WERI-Rb-1 (cell line): ENCODE measurements around the gene ZNF697.
"Not testable (repeated sequence)": the region's sequence is repeated elsewhere in the genome, so short reads cannot be mapped to it uniquely, and the experiment has no call there.

Experiments
- DNase-seq: peaks from one replicate; pipeline ENCODE4 v3.0.0-alpha.2; 2020
- H3K27ac ChIP-seq: fragments of 250-450 bp; sonication (Bioruptor Pico); 2 replicates; pipeline ENCODE4 v1.5.1; 2020; ENCODE audit warnings: mild to moderate bottlenecking, moderate library complexity
- H3K27me3 ChIP-seq: fragments of 250-450 bp; sonication (Bioruptor Pico); 2 replicates; pipeline ENCODE4 v1.5.1; 2021; ENCODE audit warnings: mild to moderate bottlenecking, low read depth, moderate library complexity; ENCODE audit not compliant: insufficient read depth, severe bottlenecking
- H3K36me3 ChIP-seq: fragments of 250-450 bp; sonication (Bioruptor Pico); 2 replicates; pipeline ENCODE4 v1.5.1; 2020; ENCODE audit warnings: mild to moderate bottlenecking, moderate library complexity
- H3K4me3 ChIP-seq: 2 replicates; pipeline ENCODE4 v1.5.1; 2011; ENCODE audit warnings: low read depth, mild to moderate bottlenecking, control low read depth, low read length
- H3K9me3 ChIP-seq: fragments of 250-450 bp; sonication (Bioruptor Pico); 2 replicates; pipeline ENCODE4 v1.5.1; 2021; ENCODE audit warnings: mild to moderate bottlenecking, moderate library complexity; ENCODE audit not compliant: severe bottlenecking
- TF ChIP-seq, protein P1 (sequence below): IDR thresholded peaks from 2 replicates; pipeline ENCODE4 v1.5.1; 2011; ENCODE audit warnings: low read depth, mild to moderate bottlenecking, control low read depth, inconsistent platforms, low read length

The ZNF697 gene

DNA sequence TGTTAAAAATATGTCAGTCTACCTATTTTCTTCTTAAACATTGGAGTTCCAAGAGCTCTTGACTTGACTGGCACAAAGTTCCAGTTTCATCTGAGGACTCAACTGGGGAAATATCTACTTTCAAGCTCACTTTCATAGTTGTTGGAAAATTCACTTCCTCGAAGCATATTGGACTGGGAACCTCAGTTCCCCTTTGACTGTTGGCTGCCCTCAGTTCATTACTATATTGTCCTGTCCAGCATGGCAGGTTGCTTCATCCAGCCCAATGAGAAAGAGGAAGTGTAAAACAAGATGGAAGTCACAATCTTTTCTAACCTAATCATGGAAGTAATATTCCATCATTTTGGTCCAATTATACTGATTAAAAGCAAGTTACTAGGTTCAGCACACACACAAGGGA lies 54.3 kb downstream of the ZNF697 start:
- no peaks in the 10 kb centered on the region for H3K9me3 ChIP-seq
- H3K27me3 ChIP-seq = peaks cover 2% of the 10 kb centered on the region
- TF ChIP-seq, protein P1, sequence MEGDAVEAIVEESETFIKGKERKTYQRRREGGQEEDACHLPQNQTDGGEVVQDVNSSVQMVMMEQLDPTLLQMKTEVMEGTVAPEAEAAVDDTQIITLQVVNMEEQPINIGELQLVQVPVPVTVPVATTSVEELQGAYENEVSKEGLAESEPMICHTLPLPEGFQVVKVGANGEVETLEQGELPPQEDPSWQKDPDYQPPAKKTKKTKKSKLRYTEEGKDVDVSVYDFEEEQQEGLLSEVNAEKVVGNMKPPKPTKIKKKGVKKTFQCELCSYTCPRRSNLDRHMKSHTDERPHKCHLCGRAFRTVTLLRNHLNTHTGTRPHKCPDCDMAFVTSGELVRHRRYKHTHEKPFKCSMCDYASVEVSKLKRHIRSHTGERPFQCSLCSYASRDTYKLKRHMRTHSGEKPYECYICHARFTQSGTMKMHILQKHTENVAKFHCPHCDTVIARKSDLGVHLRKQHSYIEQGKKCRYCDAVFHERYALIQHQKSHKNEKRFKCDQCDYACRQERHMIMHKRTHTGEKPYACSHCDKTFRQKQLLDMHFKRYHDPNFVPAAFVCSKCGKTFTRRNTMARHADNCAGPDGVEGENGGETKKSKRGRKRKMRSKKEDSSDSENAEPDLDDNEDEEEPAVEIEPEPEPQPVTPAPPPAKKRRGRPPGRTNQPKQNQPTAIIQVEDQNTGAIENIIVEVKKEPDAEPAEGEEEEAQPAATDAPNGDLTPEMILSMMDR = no peak
- DNase-seq = no peak
- no peak overlapping the region for H3K4me3 ChIP-seq
- no peak overlapping the region for H3K27ac ChIP-seq
- H3K36me3 ChIP-seq = no peaks in the 10 kb centered on the region

DNA sequence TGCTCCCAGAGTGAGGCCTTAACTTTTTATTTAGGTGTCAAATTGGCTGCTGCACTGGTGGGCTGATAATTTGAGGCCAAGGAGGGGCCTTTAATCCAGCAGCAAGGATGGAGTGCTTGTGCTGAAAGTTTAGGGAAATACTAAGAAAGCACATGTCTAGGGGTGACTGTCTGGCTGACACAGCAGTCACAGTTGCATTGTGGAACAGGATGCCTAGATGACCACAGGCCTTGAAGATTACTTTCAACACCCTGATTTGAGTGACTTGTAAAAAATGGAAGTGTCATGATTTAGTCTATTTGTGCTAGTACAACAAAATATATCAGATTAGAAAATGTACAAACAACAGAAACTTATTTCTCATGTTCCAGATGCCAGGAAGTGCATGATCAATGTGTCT lies 57.7 kb downstream of the ZNF697 start:
- peaks cover 5% of the 10 kb centered on the region for H3K27me3 ChIP-seq
- TF ChIP-seq, protein P1 = no peak
- H3K36me3 ChIP-seq = no peaks in the 10 kb centered on the region
- H3K4me3 ChIP-seq = no peak overlapping the region
- no peak for DNase-seq
- H3K9me3 ChIP-seq = no peaks in the 10 kb centered on the region
- H3K27ac ChIP-seq = no peak overlapping the region

- Histone ChIP-seq H3K36me3 (no peaks in the 10 kb centered on the region), H3K27me3 (peaks cover 2% of the 10 kb centered on the region), H3K4me3 (no peak overlapping the region), H3K27ac (no peak overlapping the region), H3K9me3 (no peaks in the 10 kb centered on the region)
- no peak for DNase-seq
- TF ChIP-seq, protein P1 = no peak
Measured at GRCh38 chr1:119588621-119589020, 59.4 kb downstream of the ZNF697 start.

GRCh38 chr1:119587341-119587740 lies 60.7 kb downstream of the ZNF697 start:
- TF ChIP-seq, protein P1 = no peak
- no peak overlapping the region for H3K27ac ChIP-seq
- H3K4me3 ChIP-seq = no peak overlapping the region
- no peaks in the 10 kb centered on the region for H3K9me3 ChIP-seq
- H3K27me3 ChIP-seq = peaks cover 2% of the 10 kb centered on the region
- no peak for DNase-seq
- H3K36me3 ChIP-seq = no peaks in the 10 kb centered on the region

DNA sequence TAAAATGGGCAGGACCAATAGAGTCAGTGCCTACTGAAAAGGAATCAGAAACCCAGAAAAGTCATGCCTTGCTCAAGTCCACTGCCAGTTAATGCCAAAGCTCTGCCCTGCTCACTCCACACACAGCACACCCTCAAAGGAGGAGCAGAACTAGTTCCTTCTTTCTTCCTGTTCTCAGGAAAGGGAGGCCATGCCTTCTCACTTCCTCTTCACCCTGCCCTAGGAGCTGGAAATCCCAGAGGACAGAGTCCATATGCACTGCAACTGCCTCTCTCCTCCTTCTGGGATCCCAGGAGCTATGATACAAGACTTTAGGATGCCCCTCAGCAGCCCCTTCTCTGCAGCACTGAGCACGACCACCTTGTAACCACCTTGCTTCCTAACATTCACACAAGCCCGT lies 62.3 kb downstream of the ZNF697 start:
- H3K9me3 ChIP-seq, H3K4me3 ChIP-seq, H3K27ac ChIP-seq, H3K27me3 ChIP-seq, H3K36me3 ChIP-seq, DNase-seq: not testable (repeated sequence)

DNA sequence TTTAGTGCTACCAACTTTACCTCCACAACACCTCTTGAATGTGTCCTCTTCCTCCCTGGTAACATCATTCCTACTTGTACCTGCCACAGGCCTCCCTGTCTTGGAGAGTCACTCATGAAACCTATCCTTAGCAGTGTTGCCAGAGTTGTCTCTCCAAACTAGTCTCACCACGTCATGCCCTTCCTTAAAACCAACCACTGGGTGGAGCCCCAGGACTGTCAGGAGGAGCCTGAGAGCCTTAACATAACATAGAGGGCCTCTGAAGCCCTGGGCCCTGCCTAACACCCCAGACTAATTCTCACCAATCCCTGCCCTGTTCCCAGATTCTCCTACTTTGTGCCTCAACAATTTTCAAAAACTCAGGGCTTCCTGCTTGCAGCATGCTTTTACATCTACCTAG lies 65.3 kb downstream of the ZNF697 start:
- peak; percentile 53 for DNase-seq
- peaks cover 2% of the 10 kb centered on the region for H3K27me3 ChIP-seq
- no peaks in the 10 kb centered on the region for H3K9me3 ChIP-seq
- TF ChIP-seq, protein P1 = peak; percentile 63
- no peak overlapping the region for H3K4me3 ChIP-seq
- no peaks in the 10 kb centered on the region for H3K36me3 ChIP-seq
- no peak overlapping the region for H3K27ac ChIP-seq

- H3K36me3 ChIP-seq, H3K9me3 ChIP-seq, DNase-seq, H3K27ac ChIP-seq, H3K27me3 ChIP-seq, H3K4me3 ChIP-seq: not testable (repeated sequence)
Measured at GRCh38 chr1:119581076-119581475, 67.0 kb downstream of the ZNF697 start.
